H9 (cell line): ENCODE measurements around the gene KY. TPM values are rescaled to one million over a fixed set of nuclear protein-coding genes. Genes with fewer than 3 reads are reported as not detected.
A peak's percentile ranks its signal among the peaks of the same experiment; 100 is the strongest.

ENCODE experiments used
- DNase-seq: peaks from one replicate; pipeline ENCODE4 v3.0.0-alpha.2; 2017
- H2AFZ ChIP-seq: one replicate; pipeline ENCODE4 v1.6.1; 2013; ENCODE audit warnings: mild to moderate bottlenecking, low read length, control low read depth, moderate library complexity
- H2AK5ac ChIP-seq: 2 replicates; pipeline ENCODE4 v1.6.1; 2013; ENCODE audit warnings: low read length, control low read depth, mixed read lengths; ENCODE audit not compliant: insufficient read length
- H2BK120ac ChIP-seq: one replicate; pipeline ENCODE4 v1.6.1; 2013; ENCODE audit warnings: low read depth, mild to moderate bottlenecking, low read length, control low read depth, inconsistent platforms; ENCODE audit not compliant: poor library complexity, severe bottlenecking
- H2BK12ac ChIP-seq: 2 replicates; pipeline ENCODE4 v1.6.1; 2013; ENCODE audit warnings: low read length, control low read depth, mixed read lengths, low read depth; ENCODE audit not compliant: insufficient read length
- H2BK15ac ChIP-seq: 2 replicates; pipeline ENCODE4 v1.6.1; 2013; ENCODE audit warnings: low read depth, low read length, control low read depth
- H2BK20ac ChIP-seq: one replicate; pipeline ENCODE4 v1.6.1; 2013; ENCODE audit warnings: low read depth, mild to moderate bottlenecking, low read length, control low read depth, inconsistent platforms; ENCODE audit not compliant: poor library complexity, severe bottlenecking
- H2BK5ac ChIP-seq: 2 replicates; pipeline ENCODE4 v1.6.1; 2013; ENCODE audit warnings: low read length, control low read depth, mixed read lengths; ENCODE audit not compliant: insufficient read length
- H3K14ac ChIP-seq: 2 replicates; pipeline ENCODE4 v1.6.1; 2013; ENCODE audit warnings: low read length, control low read depth; ENCODE audit not compliant: insufficient read depth
- H3K18ac ChIP-seq: 2 replicates; pipeline ENCODE4 v1.6.1; 2013; ENCODE audit warnings: low read depth, mild to moderate bottlenecking, mixed read lengths, low read length, control low read depth; ENCODE audit not compliant: insufficient read length
- H3K23ac ChIP-seq: 2 replicates; pipeline ENCODE4 v1.6.1; 2013; ENCODE audit warnings: low read length, control low read depth, mixed read lengths, low read depth; ENCODE audit not compliant: insufficient read length
- H3K23me2 ChIP-seq: 2 replicates; pipeline ENCODE4 v1.6.1; 2013; ENCODE audit warnings: low read depth, mild to moderate bottlenecking, mixed read lengths, low read length, control low read depth; ENCODE audit not compliant: insufficient read length, poor library complexity, severe bottlenecking
- H3K27ac ChIP-seq: 2 replicates; pipeline ENCODE4 v1.5.1; 2013; ENCODE audit warnings: low read length, control low read depth, mixed read lengths, low read depth; ENCODE audit not compliant: insufficient read length
- H3K27me3 ChIP-seq: 2 replicates; pipeline ENCODE4 v1.6.1; 2013; ENCODE audit warnings: low read length, control low read depth, inconsistent platforms; ENCODE audit not compliant: insufficient read depth
- H3K4ac ChIP-seq: 2 replicates; pipeline ENCODE4 v1.6.1; 2013; ENCODE audit warnings: low read depth, mild to moderate bottlenecking, control low read depth, inconsistent platforms, low read length, moderate library complexity
- H3K4me1 ChIP-seq: 2 replicates; pipeline ENCODE4 v1.6.1; 2013; ENCODE audit warnings: low read length, control low read depth, inconsistent platforms; ENCODE audit not compliant: insufficient read depth
- H3K4me2 ChIP-seq: 2 replicates; pipeline ENCODE4 v1.6.1; 2013; ENCODE audit warnings: low read length, control low read depth, mixed read lengths; ENCODE audit not compliant: insufficient read length, insufficient read depth
- H3K56ac ChIP-seq: 2 replicates; pipeline ENCODE4 v1.6.1; 2013; ENCODE audit warnings: low read depth, mild to moderate bottlenecking, mixed read lengths, low read length, control low read depth; ENCODE audit not compliant: insufficient read length
- H3K79me1 ChIP-seq: 2 replicates; pipeline ENCODE4 v1.6.1; 2013; ENCODE audit warnings: low read depth, mild to moderate bottlenecking, moderate library complexity, low read length, control low read depth, inconsistent platforms; ENCODE audit not compliant: insufficient read depth, poor library complexity, severe bottlenecking
- H3K79me2 ChIP-seq: 2 replicates; pipeline ENCODE4 v1.6.1; 2013; ENCODE audit warnings: low read length, control low read depth, inconsistent platforms; ENCODE audit not compliant: insufficient read depth
- H3K9ac ChIP-seq: 2 replicates; pipeline ENCODE4 v1.6.1; 2013; ENCODE audit warnings: low read length, control low read depth, mixed read lengths; ENCODE audit not compliant: insufficient read length; ENCODE audit errors: extremely low read depth
- H3K9me3 ChIP-seq: one replicate; pipeline ENCODE4 v1.6.1; 2013; ENCODE audit warnings: low read depth, low read length, inconsistent platforms; ENCODE audit not compliant: control insufficient read depth
- H3T11ph ChIP-seq: one replicate; pipeline ENCODE4 v1.6.1; 2013; ENCODE audit warnings: mild to moderate bottlenecking, low read length, control low read depth, inconsistent platforms
- H4K20me1 ChIP-seq: one replicate; pipeline ENCODE4 v1.6.1; 2013; ENCODE audit not compliant: control insufficient read depth, insufficient read length, insufficient read depth
- H4K5ac ChIP-seq: 2 replicates; pipeline ENCODE4 v1.6.1; 2013; ENCODE audit warnings: low read depth, mild to moderate bottlenecking, mixed read lengths, low read length, control low read depth; ENCODE audit not compliant: insufficient read length
- H4K8ac ChIP-seq: replicated peaks from 2 replicates; pipeline ENCODE4 v1.6.1; 2013; ENCODE audit warnings: low read length, control low read depth, mixed read lengths, low read depth; ENCODE audit not compliant: insufficient read length
- H4K91ac ChIP-seq: 2 replicates; pipeline ENCODE4 v1.6.1; 2013; ENCODE audit warnings: low read depth, mild to moderate bottlenecking, moderate library complexity, mixed read lengths, low read length, control low read depth; ENCODE audit not compliant: insufficient read length
- H3K27ac Mint-ChIP-seq, 3 experiments: 2 replicates in 2 of 3; 3 replicates in 1 of 3; pipeline ENCODE4 v1.8.0; 2020 to 2021; ENCODE audit warnings: mixed read lengths in 3 of 3, mild to moderate bottlenecking in 1 of 3, moderate library complexity in 1 of 3
- H3K27me3 Mint-ChIP-seq: 2 replicates; pipeline ENCODE4 v1.8.0; 2021; ENCODE audit warnings: low read depth, mild to moderate bottlenecking, moderate library complexity, mixed read lengths
- H3K36me3 Mint-ChIP-seq, 3 experiments: 2 replicates in 2 of 3; 3 replicates in 1 of 3; pipeline ENCODE4 v1.8.0; 2020 to 2021; ENCODE audit warnings: low read depth in 3 of 3, mixed read lengths in 3 of 3; ENCODE audit not compliant: insufficient read depth in 1 of 3
- H3K4me1 Mint-ChIP-seq, 2 experiments: 2 replicates each; pipeline ENCODE4 v1.8.0; 2020; ENCODE audit warnings: mixed read lengths in 2 of 2
- H3K4me3 Mint-ChIP-seq, 2 experiments: 2 replicates in 1 of 2; 3 replicates in 1 of 2; pipeline ENCODE4 v1.8.0; 2020 to 2021; ENCODE audit warnings: mild to moderate bottlenecking in 2 of 2, mixed read lengths in 2 of 2, moderate library complexity in 1 of 2
- H3K9me3 Mint-ChIP-seq, 2 experiments: 2 replicates in 1 of 2; 3 replicates in 1 of 2; pipeline ENCODE4 v1.8.0; 2020; ENCODE audit warnings: mild to moderate bottlenecking in 2 of 2, mixed read lengths in 2 of 2, moderate library complexity in 1 of 2
- CTCF ChIP-seq: fragments of 200-600 bp; sonication (generic); conservative IDR thresholded peaks from 3 replicates; pipeline ENCODE4 v1.8.0; 2021; ENCODE audit warnings: antibody characterized with exemption, mild to moderate bottlenecking
- WGBS: extraction: QIAGEN DNeasy Blood & Tissue Kit; methylation state at CpG from one replicate; pipeline ENCODE4 v1.1.7; 2013; ENCODE audit warnings: missing lambda C conversion rate, low lambda C conversion rate, mixed read lengths; ENCODE audit not compliant: insufficient read length; ENCODE audit errors: extremely low coverage; 5-methylcytosine and 5-hydroxymethylcytosine counted together
- total RNA-seq: library from RNA; stranded (reverse); gene quantifications from 2 replicates; pipeline ENCODE4 v1.2.1, GENCODE V29; 2021

The KY gene
- total RNA-seq, 1 experiment from 2014 or later = not detected

DNA sequence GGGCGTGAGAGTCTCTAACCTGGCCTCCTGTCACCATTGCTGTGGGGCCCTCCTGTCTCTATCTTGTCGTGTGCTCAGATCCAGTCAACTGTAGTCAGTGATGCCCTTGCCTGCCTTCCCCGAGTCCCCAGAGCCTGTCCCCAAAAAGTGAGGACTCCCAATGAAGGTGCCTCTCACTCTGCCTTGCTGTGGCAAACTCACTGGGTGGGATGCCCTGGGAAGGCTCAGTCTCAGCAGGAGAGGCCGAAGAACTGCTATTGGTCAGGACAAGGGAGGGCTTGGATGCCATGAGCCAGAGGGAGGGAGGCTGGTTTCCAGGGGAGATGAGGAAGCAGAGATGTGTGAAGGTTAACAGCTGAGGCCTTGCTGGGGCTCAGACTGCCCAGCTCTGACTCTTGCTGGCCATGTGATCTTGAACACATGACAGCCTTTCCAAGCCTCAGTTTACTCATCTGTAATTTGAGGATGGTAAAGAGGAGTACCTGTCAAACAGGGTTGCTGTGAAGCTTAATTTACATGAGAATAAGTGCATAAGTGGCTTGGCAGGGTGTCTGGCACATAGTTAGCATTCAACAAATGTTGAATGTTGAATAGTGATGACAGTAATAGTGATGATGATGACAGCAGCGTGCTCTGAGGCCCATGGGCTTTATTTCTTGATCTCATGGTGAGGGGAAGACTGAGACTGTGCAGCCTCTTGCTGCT is 8.2 kb downstream of the KY start:
- no peaks in the 10 kb centered on the region for H3K9me3 Mint-ChIP-seq
- H3K27ac Mint-ChIP-seq = no peak overlapping the region

More for the DNA sequence above, 8.2 kb downstream of the KY start:
- no peak overlapping the region for H4K91ac ChIP-seq
- H3K4ac ChIP-seq = no peak overlapping the region
- H3T11ph ChIP-seq = no peak overlapping the region
- H3K14ac ChIP-seq = no peak overlapping the region
- Mint-ChIP-seq H3K36me3 (no peaks in the 10 kb centered on the region), H3K27me3 (peaks cover 76% of the 10 kb centered on the region), H3K4me3 (no peak overlapping the region), H3K4me1 (peaks cover 14 to 22% of the 10 kb centered on the region in 2 experiments)
- H3K23ac ChIP-seq = no peak overlapping the region
- no peak overlapping the region for H4K5ac ChIP-seq
- no peak overlapping the region for H3K9ac ChIP-seq
- H3K18ac ChIP-seq = no peak overlapping the region
- no peak overlapping the region for H2BK120ac ChIP-seq
- peaks cover 1% of the 10 kb centered on the region; the same call in 1 of the 2 replicates for H3K4me1 ChIP-seq
- no peaks in the 10 kb centered on the region for H3K79me1 ChIP-seq
- peaks cover 11% of the 10 kb centered on the region; the same call in 1 of the 2 replicates for H3K27me3 ChIP-seq
- H2BK15ac ChIP-seq = no peak overlapping the region
- H3K4me2 ChIP-seq = no peak overlapping the region
- no peak overlapping the region for H2AK5ac ChIP-seq
- no peaks in the 10 kb centered on the region for H3K9me3 ChIP-seq
- WGBS = no CpG with 5 or more reads among the region's 5 CpGs
- H3K27ac ChIP-seq = no peak overlapping the region
- TF ChIP-seq CTCF = no peak
- no peak overlapping the region for H2AFZ ChIP-seq
- H4K8ac ChIP-seq = no peak overlapping the region
- no peaks in the 10 kb centered on the region for H3K23me2 ChIP-seq
- no peaks in the 10 kb centered on the region for H4K20me1 ChIP-seq
- no peak overlapping the region for H2BK5ac ChIP-seq
- peak; percentile 27 for DNase-seq
- no peak overlapping the region for H2BK20ac ChIP-seq
- no peak overlapping the region for H3K56ac ChIP-seq
- H2BK12ac ChIP-seq = no peak overlapping the region
- no peaks in the 10 kb centered on the region for H3K79me2 ChIP-seq
